Renal pelvis (tissue), 4 donors: ENCODE measurements around the gene ATP7B. TPM values are rescaled to one million over a fixed set of nuclear protein-coding genes. Genes with fewer than 3 reads are reported as not detected.

Experiments
- DNase-seq: peaks from one replicate; pipeline ENCODE4 v3.0.0-alpha.2; 2013
- polyA plus RNA-seq, 3 donors: library from polyadenylated mRNA; unstranded; fragments of 120-200 nt; gene quantifications; one replicate each; pipeline ENCODE4 v1.2.1, GENCODE V29; 2013; ENCODE audit not compliant: insufficient read length in 3 of 3

Gene ATP7B
- polyA plus RNA-seq, 3 donors, result 18.2 to 28.1 (median 24.7) TPM

DNA sequence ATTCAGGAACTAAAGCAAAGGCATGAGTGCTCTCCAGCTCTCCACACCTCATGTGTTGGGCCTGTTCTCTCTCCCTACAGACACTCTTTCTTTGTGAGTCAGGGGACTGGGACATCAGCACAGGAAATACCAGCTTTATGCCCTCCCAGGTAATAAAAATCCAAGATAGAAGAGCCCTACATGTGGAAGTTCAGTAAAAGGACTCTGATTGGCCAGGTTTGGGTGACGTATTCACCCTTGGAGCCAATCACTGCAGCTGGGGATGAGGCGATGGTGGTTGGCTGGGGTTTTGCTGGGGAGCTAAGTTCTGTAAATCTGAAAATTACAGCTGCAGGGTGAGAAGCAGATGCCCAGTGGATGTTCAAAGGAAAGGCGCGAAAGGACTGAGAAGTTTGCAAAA is 117.0 kb downstream of the ATP7B start:
- no peak for DNase-seq

- DNase-seq, result no peak
Observed at GRCh38 chr13:51892657-51893056, 118.6 kb downstream of the ATP7B start.

GRCh38 chr13:51887468-51887867 is 123.8 kb downstream of the ATP7B start:
- no peak for DNase-seq

- DNase-seq, result no peak
Observed at GRCh38 chr13:51885651-51886050, 125.6 kb downstream of the ATP7B start.

DNA sequence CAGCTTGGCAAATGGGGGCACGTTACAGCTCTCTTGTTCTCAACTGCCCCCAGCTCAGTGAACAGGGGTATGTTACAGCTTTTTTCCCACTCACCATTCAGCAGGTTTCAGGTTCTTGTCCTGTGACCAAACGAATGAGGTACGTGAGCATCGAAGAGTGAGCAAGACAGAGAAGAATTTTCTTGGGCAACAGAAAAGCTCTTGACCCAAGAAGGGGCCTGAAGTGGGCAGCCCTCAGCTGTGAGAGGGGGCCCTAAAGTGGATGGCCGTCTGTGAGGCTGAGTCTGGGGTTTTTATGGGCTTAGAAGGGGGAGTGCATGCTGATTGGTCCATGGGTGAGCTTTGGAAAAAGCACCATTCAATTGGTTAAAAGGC is 128.0 kb downstream of the ATP7B start:
- no peak for DNase-seq

Other genes starting within 250 kb of the ATP7B start
- 10 to 100 TPM; 19.7 to 26.1 (median 20.9) TPM for gene DHRS12, start 207.3 kb downstream of the ATP7B start, polyA plus RNA-seq
- gene TMEM272, start 166.3 kb downstream of the ATP7B start, polyA plus RNA-seq, result under 1 TPM; 0.26 to 0.70 (median 0.65) TPM
- gene CCDC70, start 149.5 kb downstream of the ATP7B start, polyA plus RNA-seq, result under 1 TPM in 1 of 3 donors, not detected in 2; 0.14 TPM
- 10 to 100 TPM; 25.6 to 36.8 (median 28.1) TPM for gene ALG11, start 948 bp upstream of the ATP7B start, polyA plus RNA-seq
- 10 to 100 TPM; 29.2 to 34.9 (median 30.5) TPM for gene UTP14C, start 13.2 kb upstream of the ATP7B start, polyA plus RNA-seq
- 1 to 10 TPM; 2.5 to 8.5 (median 5.5) TPM for gene NEK5, start 117.6 kb upstream of the ATP7B start, polyA plus RNA-seq
- gene NEK3, start 148.1 kb upstream of the ATP7B start, polyA plus RNA-seq, result 10 to 100 TPM; 28.1 to 40.0 (median 38.5) TPM